ENCODE measurements around the gene RBFOX1.

DNA sequence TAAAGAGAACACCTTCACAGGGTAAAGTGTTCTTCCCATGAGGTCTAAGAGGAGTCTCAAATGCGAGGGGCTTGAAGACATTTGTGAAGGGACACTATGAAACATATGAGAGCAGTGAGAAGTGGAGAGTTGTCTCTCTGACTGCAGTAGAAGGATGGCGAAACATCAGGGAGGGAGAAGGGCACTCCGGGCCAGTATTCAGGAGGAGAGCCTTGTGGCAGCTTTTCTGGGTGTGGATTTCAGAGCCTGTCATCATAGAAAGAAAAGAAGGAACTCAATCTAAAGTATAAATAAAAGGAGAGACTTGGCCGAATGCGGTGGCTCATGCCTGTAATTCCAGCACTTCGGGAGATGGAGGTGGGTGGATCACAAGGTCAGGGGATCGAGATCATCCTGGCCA lies 117.2 kb downstream of the RBFOX1 start:
- TF ChIP-seq, protein P1, sequence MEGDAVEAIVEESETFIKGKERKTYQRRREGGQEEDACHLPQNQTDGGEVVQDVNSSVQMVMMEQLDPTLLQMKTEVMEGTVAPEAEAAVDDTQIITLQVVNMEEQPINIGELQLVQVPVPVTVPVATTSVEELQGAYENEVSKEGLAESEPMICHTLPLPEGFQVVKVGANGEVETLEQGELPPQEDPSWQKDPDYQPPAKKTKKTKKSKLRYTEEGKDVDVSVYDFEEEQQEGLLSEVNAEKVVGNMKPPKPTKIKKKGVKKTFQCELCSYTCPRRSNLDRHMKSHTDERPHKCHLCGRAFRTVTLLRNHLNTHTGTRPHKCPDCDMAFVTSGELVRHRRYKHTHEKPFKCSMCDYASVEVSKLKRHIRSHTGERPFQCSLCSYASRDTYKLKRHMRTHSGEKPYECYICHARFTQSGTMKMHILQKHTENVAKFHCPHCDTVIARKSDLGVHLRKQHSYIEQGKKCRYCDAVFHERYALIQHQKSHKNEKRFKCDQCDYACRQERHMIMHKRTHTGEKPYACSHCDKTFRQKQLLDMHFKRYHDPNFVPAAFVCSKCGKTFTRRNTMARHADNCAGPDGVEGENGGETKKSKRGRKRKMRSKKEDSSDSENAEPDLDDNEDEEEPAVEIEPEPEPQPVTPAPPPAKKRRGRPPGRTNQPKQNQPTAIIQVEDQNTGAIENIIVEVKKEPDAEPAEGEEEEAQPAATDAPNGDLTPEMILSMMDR (IDR thresholded peaks at IDR 0.05) = no peak
- no peak for TF ChIP-seq POLR2A (IDR thresholded peaks at IDR 0.05)
- TF ChIP-seq POLR2AphosphoS5 (IDR thresholded peaks at IDR 0.05) = no peak
- TF ChIP-seq EP300 (IDR thresholded peaks at IDR 0.05) = no peak
